Neural cell (in vitro differentiated cells): Measurements from ENCODE around the gene GXYLT2. TPM values are rescaled to one million over a fixed set of nuclear protein-coding genes. Genes with fewer than 3 reads are reported as not detected.

Experiments
- H2AFZ ChIP-seq: fragments of 200-600, 300-800 bp; sonication (generic), shearing (Covaris generic); 2 replicates; pipeline ENCODE4 v1.6.0; 2014; ENCODE audit warnings: low read depth, mild to moderate bottlenecking, antibody characterized with exemption, low read length, moderate library complexity
- H3F3A ChIP-seq: fragments of 200-600 bp; shearing (Covaris generic); 2 replicates; pipeline ENCODE4 v1.6.1; 2016; ENCODE audit warnings: mild to moderate bottlenecking, moderate library complexity, mixed read lengths, antibody characterized with exemption, low read length; ENCODE audit not compliant: insufficient read depth, poor library complexity, severe bottlenecking
- H3K27ac ChIP-seq: fragments of 200-600, 300-800 bp; sonication (generic), shearing (Covaris generic); 2 replicates; pipeline ENCODE4 v1.5.1; 2014; ENCODE audit warnings: mild to moderate bottlenecking, low read length, moderate library complexity
- H3K27me3 ChIP-seq: fragments of 300-800, 200-600 bp; sonication (generic), shearing (Covaris generic); 2 replicates; pipeline ENCODE4 v1.6.0; 2014; ENCODE audit warnings: mild to moderate bottlenecking, low read depth, low read length, moderate library complexity; ENCODE audit not compliant: insufficient read depth
- H3K36me3 ChIP-seq: fragments of 300-800, 200-600 bp; sonication (generic), shearing (Covaris generic); 2 replicates; pipeline ENCODE4 v1.5.1; 2014; ENCODE audit warnings: mild to moderate bottlenecking, antibody characterized with exemption, low read length, moderate library complexity; ENCODE audit not compliant: insufficient read depth
- H3K4me2 ChIP-seq: fragments of 300-800, 200-600 bp; sonication (generic), shearing (Covaris generic); 2 replicates; pipeline ENCODE4 v1.6.0; 2014; ENCODE audit warnings: mild to moderate bottlenecking, low read length
- H3K4me3 ChIP-seq: fragments of 300-800, 200-600 bp; sonication (generic), shearing (Covaris generic); 2 replicates; pipeline ENCODE4 v1.5.1; 2014; ENCODE audit warnings: mild to moderate bottlenecking, low read length, moderate library complexity
- H3K79me2 ChIP-seq: fragments of 200-600 bp; shearing (Covaris generic); replicated peaks from 2 replicates; pipeline ENCODE4 v1.6.0; 2014; ENCODE audit warnings: mild to moderate bottlenecking, low read length, moderate library complexity; ENCODE audit not compliant: insufficient read depth
- H3K9ac ChIP-seq: fragments of 300-800, 200-600 bp; sonication (generic), shearing (Covaris generic); 2 replicates; pipeline ENCODE4 v1.6.1; 2016; ENCODE audit warnings: mild to moderate bottlenecking, low read length, mixed read lengths
- H3K9me2 ChIP-seq: fragments of 200-600 bp; shearing (Covaris generic); 2 replicates; pipeline ENCODE4 v1.6.1; 2016; ENCODE audit warnings: mild to moderate bottlenecking, low read length, mixed read lengths; ENCODE audit not compliant: insufficient read depth
- H3K9me3 ChIP-seq: fragments of 200-600, 300-800 bp; sonication (generic), shearing (Covaris generic); 2 replicates; pipeline ENCODE4 v1.6.1; 2016; ENCODE audit warnings: mild to moderate bottlenecking, mixed run types, low read length, moderate library complexity, mixed read lengths
- H4K20me1 ChIP-seq: fragments of 200-600 bp; shearing (Covaris generic); 2 replicates; pipeline ENCODE4 v1.6.1; 2016; ENCODE audit warnings: mild to moderate bottlenecking, mixed run types; ENCODE audit not compliant: insufficient read depth
- CTCF ChIP-seq: fragments of 450-650 bp; IDR thresholded peaks from 2 replicates; pipeline ENCODE4 v1.5.1; 2014; ENCODE audit warnings: antibody characterized with exemption, mild to moderate bottlenecking, moderate library complexity; ENCODE audit not compliant: poor library complexity, severe bottlenecking
- EP300 ChIP-seq: fragments of 450-650 bp; conservative IDR thresholded peaks from 2 replicates; pipeline ENCODE4 v1.6.1; 2014; ENCODE audit warnings: antibody characterized with exemption, mild to moderate bottlenecking, moderate library complexity; ENCODE audit not compliant: poor library complexity, severe bottlenecking
- EZH2 ChIP-seq: fragments of 200-600, 300-800 bp; shearing (Covaris generic), sonication (generic); IDR thresholded peaks from 2 replicates; pipeline ENCODE4 v1.6.1; 2014; ENCODE audit warnings: antibody characterized with exemption, low read length, borderline replicate concordance, mild to moderate bottlenecking; ENCODE audit not compliant: insufficient read depth, poor library complexity, severe bottlenecking
- MXI1 ChIP-seq: fragments of 450-650 bp; conservative IDR thresholded peaks from 2 replicates; pipeline ENCODE4 v1.6.1; 2014; ENCODE audit warnings: antibody characterized with exemption, mild to moderate bottlenecking; ENCODE audit not compliant: poor library complexity, severe bottlenecking
- POLR2AphosphoS5 ChIP-seq: IDR thresholded peaks from 2 replicates; pipeline ENCODE4 v1.6.1; 2012
- RAD21 ChIP-seq: fragments of 450-650 bp; conservative IDR thresholded peaks from 2 replicates; pipeline ENCODE4 v1.6.1; 2014; ENCODE audit warnings: antibody characterized with exemption, mild to moderate bottlenecking, moderate library complexity
- REST ChIP-seq: IDR thresholded peaks from 2 replicates; pipeline ENCODE4 v1.6.1; 2012; ENCODE audit warnings: borderline replicate concordance
- SMC3 ChIP-seq: fragments of 450-650 bp; conservative IDR thresholded peaks from 2 replicates; pipeline ENCODE4 v1.6.1; 2014; ENCODE audit warnings: antibody characterized with exemption, mild to moderate bottlenecking, moderate library complexity; ENCODE audit not compliant: poor library complexity
- TAF1 ChIP-seq: IDR thresholded peaks from 2 replicates; pipeline ENCODE4 v1.6.1; 2012; ENCODE audit warnings: low read depth
- polyA plus RNA-seq: library from polyadenylated mRNA; depleted of rRNA; stranded (reverse); fragments of >200 nt; gene quantifications from 2 replicates; pipeline ENCODE4 v1.2.3, GENCODE V29; 2014

The GXYLT2 gene
- polyA plus RNA-seq, 1 donor from 2014 or later: 0.48 TPM

GRCh38 chr3:73004316-73004715, 116.5 kb downstream of the GXYLT2 start:
- no peaks in the 10 kb centered on the region for H3K27me3 ChIP-seq
- peaks cover 9% of the 10 kb centered on the region for H3K36me3 ChIP-seq
- no peak overlapping the region for H3K4me2 ChIP-seq
- no peak overlapping the region for H3K9ac ChIP-seq
- no peaks in the 10 kb centered on the region for H3K9me2 ChIP-seq
- H3K9me3 ChIP-seq: no peaks in the 10 kb centered on the region
- H2AFZ ChIP-seq: no peak overlapping the region
- peaks cover 89% of the 10 kb centered on the region for H3K79me2 ChIP-seq
- H3K27ac ChIP-seq: no peak overlapping the region
- no peaks in the 10 kb centered on the region for H3F3A ChIP-seq
- H4K20me1 ChIP-seq: peaks cover under 1% of the 10 kb centered on the region
- TF ChIP-seq POLR2AphosphoS5 (no peak), RAD21 (no peak), SMC3 (no peak), CTCF (no peak), REST (no peak), MXI1 (no peak), TAF1 (no peak), EP300 (no peak), EZH2 (no peak)
- no peak overlapping the region for H3K4me3 ChIP-seq

- no peak overlapping the region for H2AFZ ChIP-seq
- H4K20me1 ChIP-seq: no peaks in the 10 kb centered on the region
- peaks cover 91% of the 10 kb centered on the region for H3K79me2 ChIP-seq
- no peaks in the 10 kb centered on the region for H3K9me2 ChIP-seq
- no peak for TF ChIP-seq REST
- TF ChIP-seq POLR2AphosphoS5: no peak
- TF ChIP-seq RAD21: no peak
- no peak for TF ChIP-seq MXI1
- TF ChIP-seq TAF1: no peak
- no peak overlapping the region for H3K27ac ChIP-seq
- H3K9me3 ChIP-seq: no peaks in the 10 kb centered on the region
- no peak overlapping the region for H3K4me3 ChIP-seq
- no peaks in the 10 kb centered on the region for H3K27me3 ChIP-seq
- peaks cover 5% of the 10 kb centered on the region for H3K36me3 ChIP-seq
- no peak overlapping the region for H3K4me2 ChIP-seq
- H3F3A ChIP-seq: no peaks in the 10 kb centered on the region
- H3K9ac ChIP-seq: no peak overlapping the region
These were observed 120.3 kb downstream of the GXYLT2 start for GRCh38 chr3:73007992-73008712.
